Renal cortex interstitium (tissue), 11 donors: ENCODE results near the gene ATF2. TPM values are rescaled to one million over a fixed set of nuclear protein-coding genes. Genes with fewer than 3 reads are reported as not detected.

ENCODE experiments used
- DNase-seq, 11 donors: peaks; one replicate each; pipeline ENCODE4 v3.0.0-alpha.2; 2013; ENCODE audit warnings: low read depth in 9 of 11, low spot score in 4 of 11; ENCODE audit errors: extremely low read depth in 1 of 11
- polyA plus RNA-seq, 3 donors: library from polyadenylated mRNA; unstranded; fragments of 120-200 nt; gene quantifications; one replicate each; pipeline ENCODE4 v1.2.1, GENCODE V29; 2013; ENCODE audit not compliant: insufficient read length in 3 of 3

The ATF2 gene
- polyA plus RNA-seq, 3 donors: 55.3 to 68.5 (median 64.5) TPM

DNA sequence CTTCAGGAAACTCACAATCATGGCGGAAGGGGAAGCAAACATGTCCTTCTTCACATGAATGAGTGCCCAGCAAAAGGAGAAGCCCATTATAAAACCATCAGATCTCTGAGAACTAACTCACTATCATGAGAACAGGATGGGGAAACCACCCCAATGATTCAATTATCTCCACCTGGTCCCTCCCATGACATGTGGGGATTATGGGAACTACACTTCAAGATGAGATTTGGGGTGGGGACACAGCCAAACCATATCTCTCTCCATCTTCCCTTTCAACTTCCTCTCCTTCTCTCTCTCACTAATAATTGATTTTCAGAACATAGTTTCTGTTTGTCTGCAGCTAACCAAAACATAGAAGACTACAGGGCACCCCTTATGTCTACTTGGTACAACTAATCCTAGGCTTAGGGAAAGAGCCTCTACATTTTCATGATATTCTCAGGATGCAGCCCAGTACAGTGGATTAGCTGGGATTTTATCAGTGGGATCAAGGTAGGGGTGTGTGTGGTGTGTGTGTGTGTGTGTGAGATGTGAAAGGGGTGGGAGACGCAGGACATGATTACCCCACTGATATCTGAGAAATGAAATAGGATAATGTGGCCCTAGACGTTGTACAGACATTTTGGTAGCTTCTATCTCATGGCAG is 2.8 kb upstream of the ATF2 start:
- no peak for DNase-seq

DNA sequence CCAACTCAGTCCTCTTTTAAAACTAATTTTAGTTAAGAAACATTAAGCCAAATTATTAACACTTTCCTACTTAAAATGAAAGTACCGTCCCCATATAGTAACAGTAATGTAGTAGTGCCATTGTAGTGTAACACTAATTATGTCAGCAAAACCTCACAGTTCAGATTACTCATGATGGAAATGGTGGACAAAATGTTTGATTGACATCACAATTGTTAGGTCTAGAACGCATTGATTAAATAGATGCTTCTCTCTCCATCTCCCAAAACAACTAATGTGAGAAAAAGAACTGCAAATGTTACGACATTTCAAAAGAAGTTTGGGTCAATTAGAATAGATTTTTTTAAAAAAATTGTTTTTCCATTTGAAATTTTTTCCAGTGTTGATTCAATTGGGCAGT is 1.2 kb upstream of the ATF2 start:
- no peak for DNase-seq

DNA sequence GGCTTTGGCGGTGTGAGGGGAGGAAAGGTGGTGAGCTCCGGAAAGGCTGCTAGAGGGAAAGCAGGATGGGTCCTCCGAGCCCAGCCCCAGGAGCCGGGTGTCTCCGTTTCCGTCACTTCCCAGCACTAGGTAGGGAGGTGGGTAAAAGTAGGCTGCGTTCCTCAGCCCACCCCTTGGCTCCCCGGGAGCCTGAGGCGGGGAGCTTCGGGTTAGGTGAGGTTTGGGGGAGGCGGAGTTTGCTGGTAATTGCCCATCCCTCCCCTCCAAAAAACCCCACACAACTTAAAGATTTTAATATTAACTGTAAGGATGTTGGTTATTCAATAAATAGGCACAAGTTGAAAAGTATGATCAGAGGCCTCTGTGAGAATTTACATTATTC is 552 bp upstream of the ATF2 start:
- DNase-seq: no peak

DNA sequence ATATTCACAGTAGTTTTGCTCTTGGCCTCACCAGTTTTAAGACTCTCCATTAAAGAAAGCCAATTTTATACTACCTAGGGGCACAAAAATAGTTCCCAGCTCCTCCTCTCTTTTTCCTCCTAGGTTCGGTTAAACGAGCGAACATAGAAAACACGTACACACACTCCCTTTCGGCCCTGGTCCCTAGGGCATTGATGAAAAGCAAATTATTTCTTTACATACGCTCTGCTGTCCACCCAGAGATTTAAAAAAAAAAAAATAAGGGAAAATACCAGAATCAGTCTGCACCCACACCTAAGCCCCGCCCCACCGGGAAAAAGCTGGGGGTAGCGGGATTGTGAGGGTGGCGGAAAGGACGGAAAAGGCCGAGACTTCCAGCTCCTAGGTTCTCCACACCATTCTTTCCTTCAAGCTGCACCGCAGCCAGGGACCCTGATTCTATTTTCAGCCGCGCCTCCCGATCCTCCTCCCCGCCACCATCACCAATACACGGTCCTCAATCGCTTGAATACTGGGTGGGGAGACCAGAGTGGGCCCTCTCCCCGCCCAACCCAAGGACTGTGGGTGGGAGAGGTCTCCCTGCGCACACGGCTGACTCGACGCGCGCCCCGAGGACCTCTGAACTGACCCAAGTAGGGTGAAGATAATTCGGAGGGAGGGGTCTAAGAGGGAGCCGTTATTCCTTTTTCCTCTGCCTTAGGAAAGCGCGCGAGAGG is 769 bp downstream of the ATF2 start:
- DNase-seq: peak in 10 of 11 donors; percentile 13 to 63 (median 35)

DNA sequence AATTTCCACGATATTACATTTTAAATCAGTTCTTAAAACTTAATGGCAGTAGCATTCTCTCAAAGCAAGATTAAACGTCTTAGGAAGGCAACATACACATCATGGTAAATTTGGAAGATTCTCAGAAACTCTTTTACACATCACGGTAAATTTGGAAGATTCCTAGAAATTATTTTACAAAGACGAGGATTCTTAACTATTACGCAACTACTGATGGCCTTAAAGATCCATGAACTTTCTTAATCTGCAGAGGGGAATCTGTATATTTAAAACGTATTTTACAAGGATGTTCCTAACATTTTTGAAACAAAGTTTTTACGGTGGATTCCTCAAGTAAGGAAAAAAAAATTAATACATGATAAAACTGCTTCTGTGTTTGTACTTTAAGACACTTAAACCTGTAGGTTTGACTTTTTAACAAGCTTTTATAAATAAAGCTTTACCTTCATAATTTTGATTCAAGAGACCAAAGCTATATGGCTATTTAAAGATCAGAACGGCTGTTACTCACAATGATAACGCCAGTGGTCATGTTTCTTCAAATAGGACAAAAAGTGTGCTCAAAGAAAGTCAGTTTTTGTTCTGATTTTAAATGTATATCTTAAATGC is 1.7 kb downstream of the ATF2 start:
- DNase-seq: no peak

DNA sequence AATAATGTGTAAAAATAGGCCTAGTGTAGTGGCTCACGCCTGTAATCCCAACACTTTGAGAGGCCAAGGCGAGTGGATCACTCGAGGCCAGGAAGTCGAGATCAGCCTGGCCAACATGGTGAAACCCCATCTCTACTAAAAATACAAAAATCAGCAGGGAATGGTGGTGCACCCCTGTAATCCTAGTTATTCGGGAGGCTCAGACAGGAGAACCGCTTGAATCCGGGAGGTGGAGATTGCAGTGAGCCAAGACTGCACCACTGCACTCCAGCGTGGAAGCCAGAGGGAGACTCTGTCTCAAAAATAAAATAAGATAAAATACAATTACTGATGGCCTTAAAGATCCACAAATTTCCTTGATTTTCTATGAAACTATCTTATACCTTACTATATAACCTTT is 3.8 kb downstream of the ATF2 start:
- no peak for DNase-seq

DNA sequence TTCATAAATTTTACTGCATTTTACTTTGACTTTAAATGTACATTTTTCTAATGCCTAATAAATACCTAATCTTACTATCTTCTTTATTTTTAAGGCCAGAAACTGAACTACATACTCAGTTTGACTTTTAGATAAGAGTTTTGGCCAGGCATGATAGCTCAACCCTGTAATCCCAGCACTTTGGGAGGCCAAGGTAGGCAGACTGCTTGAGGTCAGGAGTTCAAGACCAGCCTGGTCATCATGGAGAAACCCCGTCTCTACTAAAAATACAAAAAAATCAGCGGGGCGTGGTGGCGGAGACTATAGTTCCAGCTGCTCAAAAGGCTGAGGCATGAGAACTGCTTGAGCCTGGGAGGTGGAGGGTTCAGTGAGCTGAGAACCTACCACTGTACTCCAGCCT is 9.1 kb downstream of the ATF2 start:
- DNase-seq: no peak

DNA sequence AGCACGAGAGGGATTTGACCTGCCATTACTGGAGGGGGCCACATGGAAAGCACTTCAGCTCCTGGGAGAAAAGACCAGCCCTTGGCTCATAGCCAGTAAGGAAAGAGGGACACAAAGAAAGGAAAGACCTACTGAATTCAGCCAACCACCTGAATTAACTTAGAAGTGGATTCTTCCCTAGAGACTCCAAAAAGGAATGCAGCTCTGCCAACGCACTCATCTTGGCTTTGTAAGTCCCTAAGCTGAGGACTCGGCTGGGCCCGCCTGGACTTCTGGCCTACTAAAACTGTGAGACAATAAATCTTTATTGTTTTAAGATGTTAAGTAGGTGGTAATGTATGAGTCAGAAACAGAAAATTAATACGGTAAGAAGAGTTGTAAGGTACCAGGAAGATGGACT is 11.5 kb downstream of the ATF2 start:
- no peak for DNase-seq

DNA sequence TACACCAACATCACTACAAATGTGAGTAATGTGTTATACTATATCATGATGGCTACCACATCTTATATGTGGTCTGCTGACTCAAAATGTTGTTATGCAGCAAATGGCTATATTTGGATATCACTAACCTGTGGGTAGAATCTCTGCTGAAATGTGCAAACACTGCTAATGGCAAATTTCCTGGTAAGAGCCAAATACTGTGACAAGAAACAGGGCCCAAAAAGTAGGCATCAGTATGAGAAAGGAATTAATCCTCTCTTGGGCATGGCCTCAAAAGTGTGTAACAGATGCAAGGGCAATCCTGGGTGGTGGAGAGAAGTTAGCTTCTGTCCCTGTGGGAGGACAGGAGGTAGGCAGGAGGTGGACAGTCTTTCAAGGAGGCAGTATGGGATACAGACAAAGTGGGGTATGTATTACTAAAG is 13.3 kb downstream of the ATF2 start:
- DNase-seq: no peak

DNA sequence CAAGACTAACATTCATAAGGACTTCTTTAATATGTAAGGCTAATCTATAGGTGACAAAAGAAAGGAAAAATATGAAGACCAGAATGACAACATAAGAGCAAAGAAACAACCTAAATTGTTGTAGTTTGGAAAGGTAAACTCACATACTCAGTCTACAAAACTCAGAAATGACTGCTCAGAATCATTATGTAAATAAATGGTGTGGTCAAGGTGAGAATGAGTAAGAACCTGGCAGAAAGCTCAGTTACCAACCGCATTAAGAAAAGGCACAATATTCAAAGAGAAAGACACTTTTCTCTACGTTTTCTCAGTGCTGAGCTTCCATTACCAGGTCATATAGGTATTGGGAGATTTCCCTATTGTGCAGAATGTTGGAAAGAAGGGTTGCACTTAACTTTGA is 15.8 kb downstream of the ATF2 start:
- no peak for DNase-seq

DNA sequence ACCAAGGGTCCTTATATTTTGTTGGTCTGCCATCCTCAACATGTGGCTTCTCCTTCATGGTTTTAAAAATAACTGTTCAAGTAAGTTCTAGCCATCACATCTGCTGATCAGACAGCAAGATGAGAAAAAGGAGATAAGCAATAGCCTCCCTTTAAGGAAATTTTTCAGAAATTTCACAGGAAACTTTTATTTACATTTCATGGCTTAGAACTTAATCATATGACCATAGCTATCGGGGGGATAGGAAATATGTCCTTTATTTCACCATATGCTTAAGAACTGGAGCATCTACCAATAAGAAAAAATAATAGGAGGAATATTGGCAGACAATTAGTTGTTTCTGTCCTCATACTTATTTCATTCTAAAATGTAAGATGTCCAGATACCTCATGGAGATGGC is 16.2 kb downstream of the ATF2 start:
- no peak for DNase-seq

DNA sequence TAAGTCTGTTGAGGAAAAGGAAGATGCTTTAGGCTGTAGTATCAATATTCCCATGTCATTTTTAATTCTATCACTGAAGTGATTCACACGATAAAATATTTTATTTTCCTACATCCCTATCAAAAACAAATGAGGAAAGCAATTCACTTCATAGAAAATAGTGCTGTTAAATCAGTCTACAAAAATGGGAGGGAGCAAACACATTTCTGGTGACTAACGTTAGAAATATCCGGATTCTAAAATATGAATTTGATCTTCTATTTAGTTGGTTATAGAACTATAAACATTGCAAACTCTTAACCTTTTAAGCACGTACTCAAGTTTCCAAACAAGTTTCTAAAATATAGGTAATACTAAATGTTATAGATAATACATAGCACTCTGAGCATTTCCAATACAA is 20.8 kb downstream of the ATF2 start:
- DNase-seq: no peak

DNA sequence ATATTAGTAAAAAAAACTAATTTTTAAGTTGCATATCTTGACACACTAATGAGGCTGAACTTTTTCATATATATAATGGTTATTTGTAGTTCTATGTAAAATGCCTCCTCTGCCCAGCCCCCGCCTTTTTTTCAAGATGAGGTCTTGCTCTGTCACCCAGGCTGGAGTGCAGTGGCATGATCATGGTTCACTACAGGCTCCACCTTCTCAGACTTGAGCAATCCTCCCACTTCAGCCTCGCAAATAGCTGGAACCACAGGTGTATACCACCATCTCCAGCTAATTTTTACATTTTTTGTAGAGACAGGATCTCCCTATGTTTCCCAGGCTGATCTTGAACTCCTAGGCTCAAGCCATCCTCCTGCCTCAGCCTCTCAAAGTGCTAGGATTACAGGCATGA is 24.3 kb downstream of the ATF2 start:
- DNase-seq: no peak

DNA sequence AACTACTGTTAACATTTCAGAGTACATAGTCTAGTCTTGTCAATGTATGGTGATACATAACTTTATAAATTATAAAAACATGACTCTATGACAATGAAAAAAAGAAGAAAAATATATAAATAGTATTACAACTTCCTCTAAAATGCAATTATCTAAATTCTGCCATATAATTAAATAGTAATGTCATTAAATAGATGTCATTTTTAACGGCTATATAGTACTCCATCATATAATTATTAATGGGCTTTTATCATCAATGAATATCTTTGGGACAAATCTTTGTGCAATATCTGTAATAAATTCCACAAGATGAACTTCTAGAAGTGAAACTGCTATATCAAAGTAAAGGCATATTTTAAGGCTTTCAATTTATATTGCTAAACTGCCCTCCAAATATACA is 24.8 kb downstream of the ATF2 start:
- DNase-seq: no peak

DNA sequence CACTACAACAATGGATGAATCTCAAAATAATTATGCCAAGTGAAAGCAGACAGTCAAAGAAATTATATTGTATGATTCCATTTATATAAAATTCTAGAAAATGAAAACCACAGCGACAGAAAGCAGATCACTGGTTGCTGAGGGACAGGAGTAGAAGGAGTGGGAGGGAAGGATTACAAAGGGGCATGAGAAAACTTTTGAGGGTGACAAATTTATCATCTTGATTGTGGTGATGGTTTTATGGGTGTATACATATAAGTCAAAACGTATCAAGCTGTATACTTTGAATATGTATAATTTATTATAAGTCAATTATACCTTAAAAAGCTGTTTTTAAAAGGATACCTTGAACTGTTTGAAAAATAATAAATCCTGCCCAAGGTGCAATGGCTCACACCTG is 27.7 kb downstream of the ATF2 start:
- no peak for DNase-seq

DNA sequence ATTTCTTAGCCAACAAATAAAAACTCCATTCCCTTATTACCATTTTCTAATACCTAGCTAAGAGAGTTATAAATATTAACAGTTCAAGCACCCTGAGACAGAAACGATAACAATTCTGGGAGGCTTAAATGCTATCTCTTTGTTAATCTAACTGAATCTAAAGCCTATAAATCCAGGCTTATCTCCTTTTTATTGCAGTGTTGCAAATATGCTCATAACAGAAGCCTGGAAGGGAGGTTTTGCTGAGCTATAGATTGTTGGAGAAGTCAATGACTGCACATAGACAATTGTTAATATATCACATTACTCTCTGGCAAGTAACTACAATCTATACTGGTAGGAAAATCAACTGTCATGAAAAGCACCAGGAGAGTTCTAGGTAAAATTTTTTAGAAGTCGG is 30.2 kb downstream of the ATF2 start:
- DNase-seq: no peak

DNA sequence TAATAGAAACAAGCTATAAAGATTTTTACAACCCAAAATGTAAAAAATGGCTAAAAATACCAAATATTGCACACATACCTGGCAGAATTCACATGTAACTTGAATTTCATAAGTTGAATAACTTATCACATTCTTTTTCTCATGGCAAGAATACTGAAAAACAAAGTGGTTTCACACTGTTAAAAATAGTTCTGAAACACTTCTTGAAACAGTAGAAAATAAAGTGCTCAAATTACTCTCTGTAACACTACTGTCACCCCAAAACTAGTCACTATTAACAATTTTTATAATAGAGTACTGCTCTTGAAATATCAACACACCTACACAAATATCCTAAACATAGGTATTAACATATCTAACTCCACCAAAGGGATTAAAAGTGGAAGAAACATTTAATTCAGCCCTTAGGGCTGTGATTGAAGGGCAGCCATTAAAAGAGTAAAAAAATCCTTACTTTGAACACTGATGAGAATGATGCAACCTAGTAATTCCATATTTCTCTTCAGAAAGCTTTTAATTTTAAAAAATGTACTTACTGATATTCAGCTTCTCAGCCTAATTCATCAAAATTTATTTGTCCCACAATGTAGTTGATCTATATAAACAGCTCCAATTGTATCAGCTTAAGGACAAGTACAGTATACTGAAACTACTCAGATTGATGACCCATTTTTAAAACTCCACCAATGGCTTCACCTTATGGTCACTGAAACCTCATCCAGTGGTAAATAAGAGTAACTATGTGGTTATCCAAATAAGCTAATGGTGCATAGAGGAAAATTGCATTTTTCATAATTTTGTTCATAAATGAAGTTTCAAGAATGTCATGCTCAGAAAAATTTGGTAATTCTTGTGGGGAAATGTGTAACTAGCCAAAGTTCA is 31.4 kb downstream of the ATF2 start:
- DNase-seq: no peak

DNA sequence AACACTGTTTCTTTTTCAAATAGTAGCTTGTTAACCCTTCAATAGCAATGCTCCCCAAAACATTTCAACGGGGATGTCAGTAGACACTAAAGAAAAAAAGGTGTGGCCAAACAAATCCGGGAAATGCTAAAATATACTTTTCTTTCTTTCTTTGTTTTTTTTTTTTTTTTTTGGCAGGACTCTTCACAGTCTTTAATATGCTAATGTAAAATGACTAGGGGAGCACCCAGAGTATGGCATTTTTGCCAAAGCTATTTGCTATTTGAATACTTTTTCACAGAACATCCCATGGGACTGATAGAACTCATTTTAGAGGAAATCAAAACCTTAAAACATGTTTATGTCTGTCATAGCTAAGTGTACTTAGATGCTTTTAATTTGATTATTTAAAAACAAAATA is 32.1 kb downstream of the ATF2 start:
- no peak for DNase-seq

DNA sequence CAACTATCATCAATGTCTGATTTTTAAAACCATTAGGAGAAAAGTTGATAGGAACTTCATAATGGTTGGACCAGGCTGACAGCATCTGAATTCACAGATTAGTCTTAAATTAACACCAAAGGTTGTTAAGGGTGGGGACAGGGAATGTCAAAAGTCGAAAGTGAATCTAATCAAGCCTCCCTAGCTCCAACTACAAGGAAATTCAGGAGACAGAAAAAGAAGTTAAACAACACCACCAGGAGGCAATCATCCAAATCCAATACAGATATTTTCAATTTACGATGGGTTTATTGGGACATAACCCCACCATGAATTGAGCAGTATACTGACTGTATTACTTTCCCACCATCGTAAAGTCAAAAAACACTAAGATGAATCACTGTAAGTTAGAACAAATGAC is 32.8 kb downstream of the ATF2 start:
- no peak for DNase-seq

DNA sequence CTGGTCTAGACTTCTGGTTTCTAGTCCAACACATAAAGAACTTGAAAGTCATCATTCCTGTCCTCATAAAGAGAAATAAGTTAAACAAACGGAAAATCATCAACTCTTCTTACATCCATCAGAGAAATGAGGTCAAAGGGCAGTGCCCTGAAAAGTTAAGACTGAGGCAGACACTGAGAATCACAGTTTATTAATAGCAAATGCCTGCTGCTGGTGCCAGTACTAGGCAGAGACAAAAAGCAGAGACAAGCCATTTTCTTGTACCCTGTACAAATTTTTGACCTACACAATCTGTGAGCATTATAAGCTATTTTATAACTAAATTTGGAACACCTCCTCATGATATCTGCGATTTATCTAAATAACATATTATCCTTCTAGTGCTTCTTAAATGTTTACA is 36.8 kb downstream of the ATF2 start:
- no peak for DNase-seq
